Measurements from ENCODE around the gene PLPP4. TPM values are rescaled to one million over a fixed set of nuclear protein-coding genes. Genes with fewer than 3 reads are reported as not detected.

Gene PLPP4
- total RNA-seq, 1 experiment from 2014 or later = not detected

- Mint-ChIP-seq H3K27ac (ENCODE audit: unreplicated experiment) (no peak overlapping the region), H3K4me3 (ENCODE audit: low read depth, unreplicated experiment) (no peak overlapping the region), H3K27me3 (ENCODE audit: unreplicated experiment) (peaks cover 24% of the 10 kb centered on the region), H3K9me3 (ENCODE audit: low read depth, unreplicated experiment) (peaks cover 2% of the 10 kb centered on the region), H3K36me3 (ENCODE audit: insufficient read depth, unreplicated experiment) (no peaks in the 10 kb centered on the region), H3K4me1 (ENCODE audit: low read depth, unreplicated experiment) (no peaks in the 10 kb centered on the region)
- TF ChIP-seq CTCF (IDR thresholded peaks at IDR 0.05; ENCODE audit: unreplicated experiment) = no peak
- BruUV-seq (replicated peaks) = no TSS peak
- no peak for DNase-seq
- CTCF ChIA-PET = no interaction called here
- intact Hi-C loops (cut with micrococcal nuclease; ENCODE audit: unreplicated experiment) = no loop called here
These were observed 85.0 kb downstream of the PLPP4 start for GRCh38 chr10:120541984-120542383.

- Mint-ChIP-seq H3K27me3 (ENCODE audit: unreplicated experiment) (peaks cover 24% of the 10 kb centered on the region), H3K4me1 (ENCODE audit: low read depth, unreplicated experiment) (no peaks in the 10 kb centered on the region), H3K9me3 (ENCODE audit: low read depth, unreplicated experiment) (peaks cover 2% of the 10 kb centered on the region), H3K36me3 (ENCODE audit: insufficient read depth, unreplicated experiment) (no peaks in the 10 kb centered on the region), H3K4me3 (ENCODE audit: low read depth, unreplicated experiment) (no peak overlapping the region), H3K27ac (ENCODE audit: unreplicated experiment) (no peak overlapping the region)
- no peak for TF ChIP-seq CTCF (IDR thresholded peaks at IDR 0.05; ENCODE audit: unreplicated experiment)
- no peak for DNase-seq
- no TSS peak for BruUV-seq (replicated peaks)
- intact Hi-C loops (cut with micrococcal nuclease; ENCODE audit: unreplicated experiment) = no loop called here
- CTCF ChIA-PET = interaction anchor here (0.6 kb wide), 1 partner anchor 786 kb away, joined by 4 read pairs; no protein-coding TSS in a partner anchor
These were observed 85.6 kb downstream of the PLPP4 start for GRCh38 chr10:120542591-120542990.

GRCh38 chr10:120543291-120543690 lies 86.3 kb downstream of the PLPP4 start:
- no peak overlapping the region for H3K27ac Mint-ChIP-seq (ENCODE audit: unreplicated experiment)
- no TSS peak for BruUV-seq (replicated peaks)
- intact Hi-C loops (cut with micrococcal nuclease; ENCODE audit: unreplicated experiment) = no loop called here
- TF ChIP-seq CTCF (IDR thresholded peaks at IDR 0.05; ENCODE audit: unreplicated experiment) = no peak
- H3K36me3 Mint-ChIP-seq (ENCODE audit: insufficient read depth, unreplicated experiment) = no peaks in the 10 kb centered on the region
- H3K4me1 Mint-ChIP-seq (ENCODE audit: low read depth, unreplicated experiment) = no peaks in the 10 kb centered on the region
- H3K9me3 Mint-ChIP-seq (ENCODE audit: low read depth, unreplicated experiment) = peaks cover 2% of the 10 kb centered on the region
- no peak for DNase-seq
- CTCF ChIA-PET = interaction anchor here (0.6 kb wide), 1 partner anchor 787 kb away, joined by 4 read pairs; no protein-coding TSS in a partner anchor
- H3K27me3 Mint-ChIP-seq (ENCODE audit: unreplicated experiment) = peaks cover 24% of the 10 kb centered on the region
- H3K4me3 Mint-ChIP-seq (ENCODE audit: low read depth, unreplicated experiment) = no peak overlapping the region

GRCh38 chr10:120548210-120548609 lies 91.2 kb downstream of the PLPP4 start:
- peaks cover 2% of the 10 kb centered on the region for H3K9me3 Mint-ChIP-seq (ENCODE audit: low read depth, unreplicated experiment)
- BruUV-seq (replicated peaks) = no TSS peak
- intact Hi-C loops (cut with micrococcal nuclease; ENCODE audit: unreplicated experiment) = no loop called here
- H3K27ac Mint-ChIP-seq (ENCODE audit: unreplicated experiment) = no peak overlapping the region
- no peaks in the 10 kb centered on the region for H3K4me1 Mint-ChIP-seq (ENCODE audit: low read depth, unreplicated experiment)
- no peak for DNase-seq
- no peaks in the 10 kb centered on the region for H3K36me3 Mint-ChIP-seq (ENCODE audit: insufficient read depth, unreplicated experiment)
- no peak overlapping the region for H3K4me3 Mint-ChIP-seq (ENCODE audit: low read depth, unreplicated experiment)
- TF ChIP-seq CTCF (IDR thresholded peaks at IDR 0.05; ENCODE audit: unreplicated experiment) = no peak
- CTCF ChIA-PET = no interaction called here
- H3K27me3 Mint-ChIP-seq (ENCODE audit: unreplicated experiment) = peaks cover 24% of the 10 kb centered on the region
